Pancreas (tissue), 10 donors: ENCODE results near the gene TMCO1. TPM values are rescaled to one million over a fixed set of nuclear protein-coding genes. Genes with fewer than 3 reads are reported as not detected.
"Not testable (repeated sequence)": the region's sequence is repeated elsewhere in the genome, so short reads cannot be mapped to it uniquely, and the experiment has no call there.

Experiments
- ATAC-seq, 4 donors: fragments of 200-7000 bp; cut with Tn5 transposase; one replicate each; pipeline versions ENCODE4 v1.8.0 to v1.9.1; 2020; ENCODE audit warnings: mild to moderate bottlenecking in 4 of 4, moderate library complexity in 4 of 4
- DNase-seq, 6 donors: peaks; one replicate each; pipeline ENCODE4 v3.0.0-alpha.2; 2020
- FAIRE-seq: peaks from 2 replicates; lab custom pipeline; 2012; peaks lifted over from hg19 to GRCh38; lab: Jason Lieb, UNC
- H3K27ac ChIP-seq, 4 donors: fragments of 200-600 bp; sonication (generic); 1 replicate in 3 of 4; 2 replicates in 1 of 4; pipeline versions ENCODE4 v1.5.0 to v1.8.0; 2020
- H3K27me3 ChIP-seq, 4 donors: fragments of 200-600 bp; one replicate each; pipeline ENCODE4 v1.8.0; 2021
- H3K36me3 ChIP-seq, 3 donors: fragments of 200-600 bp; sonication (generic) in 1 of 3; one replicate each; pipeline versions ENCODE4 v1.5.0 to v1.8.0; 2020 to 2021
- H3K4me1 ChIP-seq, 3 donors: fragments of 200-600 bp; one replicate each; pipeline ENCODE4 v1.8.0; 2021
- H3K4me3 ChIP-seq, 4 donors: fragments of 200-600 bp; sonication (generic) in 2 of 4; one replicate each; pipeline versions ENCODE4 v1.5.0 to v1.8.0; 2020 to 2021
- H3K9me3 ChIP-seq, 4 donors: fragments of 200-600 bp; one replicate each; pipeline ENCODE4 v1.8.0; 2021
- WGBS, 2 donors: extraction: QIAGEN DNeasy Blood & Tissue Kit; methylation state at CpG; one replicate each; pipeline ENCODE4 v1.1.7; 2013; 5-methylcytosine and 5-hydroxymethylcytosine counted together
- intact Hi-C, 3 donors: fragments of 100-400 bp; cut with DNase I; formaldehyde crosslinking; loops; one replicate each; pipeline versions ENCODE4 v1.11.1 to v1.14.2; 2022
- polyA plus RNA-seq, 2 donors: library from polyadenylated mRNA; stranded (reverse); fragments of 200-250 nt; gene quantifications; one replicate each; pipeline ENCODE4 v1.2.3, GENCODE V29; 2013
- total RNA-seq, 6 donors: library from RNA; stranded (reverse); fragmentation: NEBNext Ultra II Directional in 4 of 6; extraction: Animal tissue kit (Norgen Biotek cat#: 25700) in 4 of 6; gene quantifications; one replicate each; pipeline versions ENCODE4 v1.2.1 to v1.2.4, GENCODE V29; 2021 to 2023
- TF ChIP-seq, protein P1 (sequence below), 4 donors: fragments of 200-600 bp; sonication (generic) in 3 of 4; IDR thresholded peaks; one replicate each; pipeline versions ENCODE4 v1.5.0 to v1.8.0; 2021; ENCODE audit warnings: antibody characterized with exemption in 4 of 4
- donor health status: healthy with polysubstance abuse.
- donor health status: DM: no; HTN: no; CAD: no; lungs with moderate emphysema.
- donor health status: DM: no; HTN: no; CAD: no.
- donor health status: control.
- donor health status: control.
- donor health status: Bipolar disorder and iron deficiency.
- donor health status: DM: yes; HTN: yes; CAD: no.
- donor health status: DM: no; HTN: no; CAD: no.
- donor health status: DM: no; HTN: no; CAD: no.
- donor health status: DM: yes; HTN: yes; CAD: no.

TMCO1 gene
- total and polyA plus RNA-seq, 8 donors = 24.3 to 53.5 (median 43.4) TPM

GRCh38 chr1:165807613-165808012, 38.9 kb upstream of the TMCO1 start:
- FAIRE-seq = no peak

DNA sequence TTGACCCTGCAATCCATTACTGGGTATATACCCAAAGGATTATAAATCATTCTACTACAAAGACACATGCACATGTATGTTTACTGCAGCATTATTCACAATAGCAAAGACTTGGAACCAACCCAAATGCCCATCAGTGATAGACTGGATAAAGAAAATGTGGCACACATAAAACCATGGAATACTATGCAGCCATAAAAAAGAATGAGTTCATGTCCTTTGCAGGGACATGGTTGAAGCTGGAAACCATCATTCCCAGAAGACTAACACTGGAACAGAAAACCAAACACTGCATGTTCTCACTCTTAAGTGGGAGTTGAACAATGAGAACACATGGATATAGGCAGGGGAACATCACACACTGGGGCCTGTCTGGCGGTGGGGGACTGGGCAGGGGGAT, 35.8 kb upstream of the TMCO1 start:
- H3K27me3 ChIP-seq, FAIRE-seq, H3K4me1 ChIP-seq, H3K36me3 ChIP-seq, H3K4me3 ChIP-seq, ATAC-seq, intact Hi-C loops, H3K27ac ChIP-seq, DNase-seq, H3K9me3 ChIP-seq: not testable (repeated sequence)
- WGBS, 2 donors = 65 to 68% methylated on average over 1 of the region's 1 CpG

More at GRCh38 chr1:165807613-165808012, 38.9 kb upstream of the TMCO1 start:
- DNase-seq (no peak), ATAC-seq (no peak)
- H3K27me3 ChIP-seq = no peaks in the 10 kb centered on the region
- TF ChIP-seq, protein P1, sequence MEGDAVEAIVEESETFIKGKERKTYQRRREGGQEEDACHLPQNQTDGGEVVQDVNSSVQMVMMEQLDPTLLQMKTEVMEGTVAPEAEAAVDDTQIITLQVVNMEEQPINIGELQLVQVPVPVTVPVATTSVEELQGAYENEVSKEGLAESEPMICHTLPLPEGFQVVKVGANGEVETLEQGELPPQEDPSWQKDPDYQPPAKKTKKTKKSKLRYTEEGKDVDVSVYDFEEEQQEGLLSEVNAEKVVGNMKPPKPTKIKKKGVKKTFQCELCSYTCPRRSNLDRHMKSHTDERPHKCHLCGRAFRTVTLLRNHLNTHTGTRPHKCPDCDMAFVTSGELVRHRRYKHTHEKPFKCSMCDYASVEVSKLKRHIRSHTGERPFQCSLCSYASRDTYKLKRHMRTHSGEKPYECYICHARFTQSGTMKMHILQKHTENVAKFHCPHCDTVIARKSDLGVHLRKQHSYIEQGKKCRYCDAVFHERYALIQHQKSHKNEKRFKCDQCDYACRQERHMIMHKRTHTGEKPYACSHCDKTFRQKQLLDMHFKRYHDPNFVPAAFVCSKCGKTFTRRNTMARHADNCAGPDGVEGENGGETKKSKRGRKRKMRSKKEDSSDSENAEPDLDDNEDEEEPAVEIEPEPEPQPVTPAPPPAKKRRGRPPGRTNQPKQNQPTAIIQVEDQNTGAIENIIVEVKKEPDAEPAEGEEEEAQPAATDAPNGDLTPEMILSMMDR (IDR thresholded peaks at IDR 0.05) = no peak
- H3K4me3 ChIP-seq = no peak overlapping the region
- intact Hi-C loops = no loop called here
- no peaks in the 10 kb centered on the region for H3K9me3 ChIP-seq
- no peaks in the 10 kb centered on the region for H3K4me1 ChIP-seq
- no peak overlapping the region for H3K27ac ChIP-seq
- no peaks in the 10 kb centered on the region for H3K36me3 ChIP-seq

DNA sequence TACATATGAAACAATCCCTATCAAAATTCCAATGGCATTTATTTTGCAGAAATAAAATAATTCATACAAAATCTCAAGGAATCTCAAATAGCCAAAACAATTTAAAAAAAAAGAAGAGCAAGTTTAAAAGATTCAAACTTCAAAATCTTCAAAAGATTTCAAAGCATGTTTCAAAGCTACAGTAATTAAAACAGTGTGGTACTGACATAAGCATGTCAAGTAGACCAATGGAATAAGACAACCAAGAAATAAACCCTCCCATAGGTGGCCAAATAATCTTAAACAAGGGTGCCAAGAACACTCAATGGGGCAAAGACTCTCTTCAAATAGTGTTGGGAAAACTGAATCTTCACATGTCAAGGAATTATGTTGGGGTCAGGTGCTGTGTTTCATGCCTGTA, 30.7 kb upstream of the TMCO1 start:
- intact Hi-C loops = no loop called here
- no peak overlapping the region for H3K27ac ChIP-seq
- no peaks in the 10 kb centered on the region for H3K4me1 ChIP-seq
- H3K36me3 ChIP-seq = no peaks in the 10 kb centered on the region
- TF ChIP-seq, protein P1 (IDR thresholded peaks at IDR 0.05) = no peak
- no peaks in the 10 kb centered on the region for H3K9me3 ChIP-seq
- no peak for ATAC-seq
- no peak for DNase-seq
- no peak for FAIRE-seq
- no peak overlapping the region for H3K4me3 ChIP-seq
- no peaks in the 10 kb centered on the region for H3K27me3 ChIP-seq

- Histone ChIP-seq H3K9me3 (no peaks in the 10 kb centered on the region), H3K27ac (no peak overlapping the region), H3K27me3 (no peaks in the 10 kb centered on the region), H3K4me1 (no peaks in the 10 kb centered on the region), H3K36me3 (no peaks in the 10 kb centered on the region), H3K4me3 (no peak overlapping the region)
- intact Hi-C loops = no loop called here
- ATAC-seq (no peak), DNase-seq (no peak), FAIRE-seq (no peak)
- TF ChIP-seq, protein P1 (IDR thresholded peaks at IDR 0.05) = no peak
- WGBS, 2 donors = 90 to 91% methylated on average over 2 of the region's 2 CpGs
These were observed 27.2 kb upstream of the TMCO1 start for GRCh38 chr1:165795894-165796293.

DNA sequence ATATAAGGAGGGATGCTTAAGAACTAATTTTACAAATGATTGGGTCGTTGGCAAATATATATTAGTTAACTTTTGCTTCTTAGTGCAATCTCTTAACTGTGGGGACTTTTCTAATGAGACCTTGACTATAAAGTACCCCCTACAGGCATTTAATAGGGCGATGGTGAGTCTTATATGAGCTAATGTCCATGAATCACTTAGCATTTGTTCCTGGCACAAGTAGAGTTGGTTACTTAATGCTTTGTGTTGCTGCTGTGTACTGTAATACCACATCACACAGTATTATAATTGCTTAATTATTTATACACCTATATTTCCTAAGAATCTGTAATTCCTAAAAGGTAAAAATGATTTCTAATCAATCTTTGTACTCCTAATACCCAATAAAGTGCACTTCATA, 25.3 kb upstream of the TMCO1 start:
- DNase-seq (no peak), FAIRE-seq (no peak), ATAC-seq (no peak)
- TF ChIP-seq, protein P1 (IDR thresholded peaks at IDR 0.05) = no peak
- WGBS, 2 donors = 45 to 53% methylated on average over 2 of the region's 2 CpGs
- no peaks in the 10 kb centered on the region for H3K36me3 ChIP-seq
- no peak overlapping the region for H3K27ac ChIP-seq
- H3K4me3 ChIP-seq = no peak overlapping the region
- no peaks in the 10 kb centered on the region for H3K9me3 ChIP-seq
- no peaks in the 10 kb centered on the region for H3K27me3 ChIP-seq
- intact Hi-C loops = no loop called here
- H3K4me1 ChIP-seq = no peaks in the 10 kb centered on the region

GRCh38 chr1:165787741-165788140, 19.1 kb upstream of the TMCO1 start:
- ATAC-seq (no peak), DNase-seq (no peak), FAIRE-seq (no peak)
- intact Hi-C loops = no loop called here
- Histone ChIP-seq H3K27ac (no peak overlapping the region), H3K4me1 (no peaks in the 10 kb centered on the region), H3K36me3 (no peaks in the 10 kb centered on the region), H3K4me3 (no peak overlapping the region), H3K9me3 (no peaks in the 10 kb centered on the region), H3K27me3 (no peaks in the 10 kb centered on the region)
- WGBS, 2 donors = 100% methylated on average over 1 of the region's 1 CpG
- TF ChIP-seq, protein P1 (IDR thresholded peaks at IDR 0.05) = no peak

- ATAC-seq = not testable (repeated sequence)
These were observed 14.9 kb upstream of the TMCO1 start for GRCh38 chr1:165783519-165783918.

DNA sequence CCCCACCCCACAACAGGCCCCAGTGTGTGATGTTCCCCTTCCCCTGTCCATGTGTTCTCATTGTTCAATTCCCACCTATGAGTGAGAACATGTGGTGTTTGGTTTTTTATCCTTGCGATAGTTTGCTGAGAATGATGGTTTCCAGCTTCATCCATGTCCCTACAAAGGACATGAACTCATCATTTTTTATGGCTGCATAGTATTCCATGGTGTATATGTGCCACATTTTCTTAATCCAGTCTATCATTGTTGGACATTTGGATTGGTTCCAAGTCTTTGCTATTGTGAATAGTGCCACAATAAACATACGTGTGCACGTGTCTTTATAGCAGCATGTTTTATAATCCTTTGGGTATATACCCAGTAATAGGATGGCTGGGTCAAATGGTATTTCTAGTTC, 9.5 kb upstream of the TMCO1 start:
- H3K36me3 ChIP-seq, H3K9me3 ChIP-seq, H3K27me3 ChIP-seq, ATAC-seq, H3K4me1 ChIP-seq, intact Hi-C loops, H3K27ac ChIP-seq, H3K4me3 ChIP-seq, DNase-seq, FAIRE-seq: not testable (repeated sequence)
- 82% methylated on average over 2 of the region's 3 CpGs; no CpG with 5 or more reads in 1 of the 2 donors for WGBS, 2 donors

More at GRCh38 chr1:165783519-165783918, 14.9 kb upstream of the TMCO1 start:
- H3K4me3 ChIP-seq, H3K4me1 ChIP-seq, H3K27ac ChIP-seq, H3K9me3 ChIP-seq, intact Hi-C loops, H3K36me3 ChIP-seq, H3K27me3 ChIP-seq, DNase-seq, FAIRE-seq: not testable (repeated sequence)
- 89 to 92% methylated on average over 11 of the region's 11 CpGs for WGBS, 2 donors
